GM18909 (cell line): Measurements from ENCODE around the gene YIPF4.
A peak's percentile ranks its signal among the peaks of the same experiment; 100 is the strongest.
"Not testable (repeated sequence)": the region's sequence is repeated elsewhere in the genome, so short reads cannot be mapped to it uniquely, and the experiment has no call there.

Experiments used
- ATAC-seq: cut with Tn5 transposase; IDR thresholded peaks from one replicate; pipeline ENCODE4 v1.9.1; 2021; ENCODE audit warnings: mild to moderate bottlenecking; ENCODE audit not compliant: unreplicated experiment, poor library complexity

Gene YIPF4

DNA sequence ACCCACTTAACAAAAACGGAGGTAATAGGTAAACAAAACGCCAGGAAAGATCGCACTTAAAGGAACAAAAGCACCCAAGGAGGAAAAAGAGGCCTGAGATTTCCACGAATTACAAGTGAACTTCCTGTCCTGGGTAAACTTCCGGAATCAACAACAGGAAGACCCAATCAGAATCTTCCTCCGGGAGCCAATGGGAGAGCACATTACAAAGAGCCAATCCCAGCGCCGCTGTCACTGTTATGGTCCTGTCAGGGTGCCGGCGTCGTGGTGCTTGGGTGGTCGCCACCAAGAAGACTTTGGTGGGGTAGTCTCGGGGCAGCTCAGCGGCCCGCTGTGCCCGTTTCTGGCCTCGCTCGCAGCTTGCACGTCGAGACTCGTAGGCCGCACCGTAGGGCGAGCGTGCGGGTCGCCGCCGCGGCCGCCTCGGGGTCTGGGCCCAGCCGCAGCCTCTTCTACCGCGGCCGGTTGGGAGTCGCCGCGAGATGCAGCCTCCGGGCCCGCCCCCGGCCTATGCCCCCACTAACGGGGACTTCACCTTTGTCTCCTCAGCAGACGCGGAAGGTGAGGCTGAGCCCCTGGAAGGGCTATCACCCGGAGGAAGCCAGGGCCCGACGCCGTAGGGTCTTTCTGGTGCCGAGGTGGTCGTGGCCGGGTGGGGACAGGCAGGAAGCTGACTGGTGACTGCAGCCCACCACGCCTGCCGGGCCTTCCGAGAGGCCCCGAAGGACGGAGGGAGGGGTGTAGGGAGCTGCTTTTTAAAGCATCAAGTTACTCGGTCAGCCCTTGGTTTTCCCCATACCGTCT lies at the start of gene YIPF4:
YIPF4 (plus strand) TSS at position 231 of the 804 bp plus-strand sequence; CDS start at position 483, 252 bp downstream.
- peak; percentile 99 for ATAC-seq

DNA sequence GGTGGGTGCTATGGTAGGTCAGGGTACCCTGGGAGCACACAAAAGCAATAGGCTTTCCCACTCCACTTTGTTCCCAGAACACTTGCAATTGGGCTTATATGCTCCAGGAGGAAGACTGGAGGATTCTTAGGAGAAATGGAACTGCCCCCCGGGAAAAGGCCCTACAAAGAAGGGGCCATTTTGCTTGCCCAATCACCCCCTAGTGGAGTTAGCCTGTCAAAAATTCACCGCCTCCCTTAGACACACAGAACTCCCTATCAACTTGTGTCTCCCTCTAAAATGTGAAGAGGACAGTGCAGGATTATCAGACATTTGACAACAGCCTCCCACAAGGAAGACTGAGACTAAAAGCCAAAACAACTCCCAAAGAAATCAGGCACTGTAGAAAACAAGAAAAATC lies 49.5 kb upstream of the YIPF4 start:
- no peak for ATAC-seq

DNA sequence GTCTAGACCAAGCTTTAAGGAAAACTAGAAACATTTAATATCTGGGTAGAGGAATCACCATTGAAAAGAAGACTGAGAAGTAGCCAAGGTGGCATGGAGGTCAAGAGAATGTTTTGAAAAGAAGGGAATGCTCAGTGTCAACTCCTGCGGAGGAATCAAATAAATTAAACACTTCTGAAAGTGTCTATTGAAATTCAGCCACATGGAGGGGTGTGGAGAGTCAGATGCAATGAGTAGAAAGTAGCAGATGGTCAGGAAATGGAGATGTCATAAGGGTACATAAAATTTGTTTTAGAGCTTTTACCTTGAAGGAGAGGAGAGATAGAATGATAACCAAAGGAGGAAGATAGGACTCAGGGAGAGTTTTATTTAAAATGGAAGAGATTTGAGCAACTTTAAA lies 48.1 kb upstream of the YIPF4 start:
- no peak for ATAC-seq

DNA sequence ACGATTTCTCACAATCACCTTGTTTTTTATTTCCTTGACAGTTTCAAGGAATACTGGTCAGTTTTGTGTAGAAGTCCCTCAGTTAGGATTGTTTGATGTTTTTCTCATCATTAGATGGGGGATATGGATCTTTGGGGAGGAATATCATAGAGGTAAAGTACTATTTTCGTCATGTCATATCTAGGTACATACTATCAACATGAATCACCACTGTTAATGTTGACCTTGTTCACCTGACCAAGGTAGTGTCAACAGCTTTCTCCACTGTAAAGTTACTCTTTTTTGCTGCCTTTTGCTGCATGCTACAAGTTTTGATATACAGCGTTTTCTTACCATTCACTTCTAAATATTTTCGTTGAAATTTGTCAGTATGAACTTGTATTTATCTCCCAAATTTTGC lies 45.7 kb upstream of the YIPF4 start:
- no peak for ATAC-seq

DNA sequence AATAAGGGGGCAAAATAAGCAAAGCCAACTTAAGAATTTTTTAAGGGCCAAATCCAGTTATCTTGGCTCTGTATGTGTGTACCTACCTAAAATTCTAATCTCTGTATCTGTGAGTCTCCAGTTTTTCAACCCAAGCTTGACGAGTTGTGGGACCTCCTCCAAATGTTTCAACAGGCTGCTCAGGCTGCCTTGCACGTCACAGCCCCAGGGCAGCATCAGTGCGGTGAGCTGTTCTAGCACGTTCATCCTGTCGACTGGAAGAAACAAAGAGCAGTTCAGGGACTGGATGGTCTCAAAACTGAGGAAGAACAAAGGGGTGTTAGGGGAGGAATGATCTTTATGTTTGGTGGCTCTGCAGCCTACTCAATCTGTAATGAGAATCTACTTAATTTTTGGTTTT lies 42.4 kb upstream of the YIPF4 start:
- ATAC-seq: no peak

DNA sequence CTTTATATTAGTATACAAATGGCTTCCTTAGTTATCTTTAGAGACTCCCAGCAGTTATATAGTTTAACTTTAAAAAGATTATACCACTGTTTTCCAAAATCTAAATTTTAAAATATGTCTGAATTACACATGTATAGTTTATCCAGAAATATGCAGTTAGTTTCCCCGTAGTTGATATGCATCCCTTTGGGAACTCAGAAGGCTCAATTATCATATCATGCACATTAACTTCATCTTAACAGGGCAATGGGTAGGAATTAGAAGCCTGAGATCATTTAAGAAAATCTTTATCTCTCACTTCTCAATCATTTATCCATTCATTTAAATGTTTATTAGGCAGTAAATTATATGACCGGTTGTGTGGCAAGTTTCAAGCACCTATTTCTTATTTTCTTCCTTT lies 40.2 kb upstream of the YIPF4 start:
- ATAC-seq: no peak

DNA sequence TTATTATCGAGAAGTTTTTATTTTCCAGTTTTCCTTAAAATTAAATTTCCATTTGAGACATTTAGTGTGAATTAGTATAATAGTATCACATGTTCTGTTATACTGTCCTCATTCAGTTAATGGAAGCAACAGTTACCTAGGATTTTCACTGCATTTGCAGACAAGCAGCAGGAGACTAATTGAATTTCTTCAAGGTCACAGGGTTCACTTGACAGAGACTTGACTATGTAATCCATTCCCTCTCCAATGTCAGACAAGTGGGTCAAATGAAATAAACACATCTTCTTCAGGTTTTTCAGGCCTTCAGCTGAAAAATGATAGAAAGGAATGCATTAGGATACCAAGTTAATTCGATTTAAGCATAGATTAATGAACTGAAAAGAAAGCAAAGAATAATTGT lies 39.7 kb upstream of the YIPF4 start:
- ATAC-seq: no peak

DNA sequence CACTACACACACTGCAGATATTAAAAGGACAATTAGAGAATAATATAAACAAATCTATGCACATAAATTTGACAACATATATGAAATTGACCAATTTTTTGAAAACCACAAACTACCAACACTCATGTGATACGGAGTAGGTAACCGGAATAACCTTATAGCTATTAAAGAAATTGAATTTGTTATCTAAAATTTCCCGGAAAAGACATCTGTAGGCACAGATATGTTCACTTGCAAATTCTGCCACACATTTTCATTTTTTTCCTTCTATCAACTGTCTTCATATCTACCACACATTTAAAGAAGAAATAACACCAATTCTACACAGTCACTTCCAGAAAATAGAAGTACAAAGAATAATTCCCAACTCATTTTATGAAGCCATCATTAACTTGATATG lies 35.4 kb upstream of the YIPF4 start:
- ATAC-seq: no peak

DNA sequence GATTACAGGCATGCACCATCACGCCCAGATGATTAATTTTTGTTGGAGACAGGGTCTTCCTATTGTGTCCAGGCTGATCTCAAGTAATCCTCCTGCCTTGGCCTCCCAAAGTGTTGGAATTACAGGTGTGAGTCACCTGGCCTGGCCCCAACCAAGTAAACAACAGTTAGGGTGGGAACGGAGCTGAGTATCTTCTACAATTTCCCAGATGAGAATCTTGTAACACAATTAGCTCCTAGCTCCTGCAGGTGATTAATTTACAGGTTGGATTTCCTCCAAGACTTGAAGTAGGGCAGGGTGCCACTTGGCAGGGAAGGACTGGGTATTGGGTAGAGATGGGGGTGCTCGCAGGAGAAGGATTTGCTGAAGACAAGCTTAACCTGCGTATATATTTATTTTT lies 30.8 kb upstream of the YIPF4 start:
- ATAC-seq: no peak

DNA sequence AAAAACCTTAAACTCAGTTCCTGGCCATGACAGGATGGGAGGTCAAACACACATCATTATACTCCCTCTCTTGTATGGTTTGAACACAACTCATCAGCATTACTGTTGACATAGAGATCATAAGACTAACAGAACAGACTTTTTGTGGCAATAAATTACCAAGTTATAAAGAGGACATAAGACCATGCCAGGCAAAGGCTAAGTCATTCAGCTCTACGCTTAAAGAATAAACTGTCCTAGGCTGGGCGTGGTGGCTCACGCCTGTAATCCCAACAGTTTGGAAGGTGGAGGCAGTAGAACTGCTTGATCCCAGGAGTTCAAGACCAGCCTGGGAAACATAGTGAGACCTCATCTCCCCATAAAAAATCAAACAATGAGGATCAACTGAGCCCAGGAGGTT lies 29.4 kb upstream of the YIPF4 start:
- ATAC-seq: no peak

DNA sequence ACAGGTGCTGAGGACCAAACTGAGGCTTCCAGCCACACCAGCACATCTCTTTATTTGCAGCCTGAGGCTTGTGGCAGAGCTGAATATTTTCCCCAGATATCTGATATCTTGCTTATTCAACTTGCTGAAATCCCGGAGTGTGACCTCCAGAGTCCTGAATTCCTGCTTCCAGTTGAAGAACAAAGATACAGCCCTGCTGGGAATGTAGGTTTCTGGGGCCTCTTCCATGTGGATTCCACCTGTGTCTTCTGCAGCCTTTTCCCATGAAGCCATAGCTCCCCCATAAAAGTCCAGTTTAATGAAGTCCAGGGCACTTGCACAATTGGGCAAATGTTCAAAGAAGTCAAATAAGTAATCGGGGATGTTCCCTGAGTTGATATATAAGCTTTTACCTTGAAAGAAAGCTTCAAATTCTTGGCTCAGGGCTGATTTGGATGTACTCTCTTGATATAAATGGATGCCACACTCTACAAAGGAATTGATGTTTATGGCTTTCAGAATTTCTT lies 27.9 kb upstream of the YIPF4 start:
- no peak for ATAC-seq

DNA sequence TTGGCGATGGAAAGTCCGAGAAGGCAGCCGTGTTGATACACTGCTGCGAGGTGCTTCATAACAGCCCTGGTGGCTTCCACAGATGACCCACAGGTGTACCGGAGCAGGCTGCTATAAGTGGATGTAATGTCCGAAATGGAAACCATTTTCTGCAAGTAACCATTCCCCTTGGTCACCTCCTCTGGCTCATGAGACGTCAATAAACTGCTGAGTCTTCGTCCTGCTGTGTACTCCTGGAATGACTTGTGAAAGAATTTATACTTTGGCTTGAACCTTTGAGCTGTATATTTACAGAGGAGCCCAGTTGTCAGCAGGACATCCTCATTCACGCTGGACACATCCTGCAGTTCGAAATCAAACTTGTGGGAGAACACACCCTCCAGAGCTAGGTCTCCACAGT lies 27.4 kb upstream of the YIPF4 start:
- ATAC-seq: no peak

DNA sequence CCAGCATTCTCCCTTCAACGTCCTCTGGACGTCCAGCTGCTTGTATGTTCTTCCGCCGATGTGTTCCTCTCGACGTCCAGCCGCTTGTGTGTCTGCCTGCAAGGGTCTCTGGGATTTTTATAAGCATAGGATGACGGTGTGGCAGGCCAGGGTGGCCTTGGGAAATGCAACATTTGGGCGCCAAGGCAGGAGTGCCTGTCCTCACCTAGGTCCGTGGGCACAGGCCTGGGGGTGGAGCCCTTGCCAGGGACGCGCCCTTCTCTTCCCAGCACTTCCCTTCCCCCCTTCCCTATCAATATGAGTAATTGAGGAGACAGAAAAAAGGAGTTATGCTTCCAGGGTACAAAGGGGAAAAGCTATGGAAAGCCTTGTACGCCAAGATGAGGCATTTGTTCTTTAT lies 19.5 kb upstream of the YIPF4 start:
- ATAC-seq: no peak

DNA sequence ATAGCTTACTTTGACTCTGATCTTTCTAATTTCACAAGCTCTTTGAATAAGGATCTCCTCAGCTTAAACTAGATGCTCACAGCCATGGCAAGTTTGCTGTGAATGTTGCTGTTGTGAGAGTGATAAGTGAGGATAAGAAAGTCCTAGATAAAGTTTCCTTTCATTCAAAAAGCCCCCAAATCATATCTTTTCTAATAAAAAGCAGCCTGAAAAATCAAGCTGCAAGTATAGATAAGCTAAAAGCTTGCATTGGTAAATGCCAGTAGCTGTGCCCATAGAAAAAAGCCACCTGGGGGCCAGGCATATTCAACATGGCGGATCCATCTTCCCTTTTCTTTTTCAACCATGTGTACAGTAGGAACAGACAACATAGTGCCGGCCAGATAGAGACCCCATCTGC lies 17.3 kb upstream of the YIPF4 start:
- ATAC-seq: no peak

DNA sequence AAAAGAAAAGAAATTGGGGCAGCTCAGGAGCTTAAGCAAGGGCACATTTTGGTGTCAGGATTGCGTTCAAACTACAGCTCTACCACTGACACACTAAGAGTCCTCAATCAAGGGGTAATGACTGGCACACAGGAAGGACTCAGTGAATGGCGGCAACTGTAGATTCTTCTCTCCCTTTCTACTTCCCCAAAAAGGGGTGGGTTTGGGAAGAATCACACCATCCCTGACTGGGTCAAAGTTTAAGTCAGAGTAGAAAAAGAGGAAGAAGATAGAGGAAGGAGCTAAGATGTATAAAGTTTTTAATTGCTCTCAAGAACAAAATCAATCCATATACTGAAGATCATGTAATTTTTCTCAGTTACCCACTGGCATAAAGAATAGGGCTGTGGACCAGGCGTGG lies 15.6 kb upstream of the YIPF4 start:
- no peak for ATAC-seq

DNA sequence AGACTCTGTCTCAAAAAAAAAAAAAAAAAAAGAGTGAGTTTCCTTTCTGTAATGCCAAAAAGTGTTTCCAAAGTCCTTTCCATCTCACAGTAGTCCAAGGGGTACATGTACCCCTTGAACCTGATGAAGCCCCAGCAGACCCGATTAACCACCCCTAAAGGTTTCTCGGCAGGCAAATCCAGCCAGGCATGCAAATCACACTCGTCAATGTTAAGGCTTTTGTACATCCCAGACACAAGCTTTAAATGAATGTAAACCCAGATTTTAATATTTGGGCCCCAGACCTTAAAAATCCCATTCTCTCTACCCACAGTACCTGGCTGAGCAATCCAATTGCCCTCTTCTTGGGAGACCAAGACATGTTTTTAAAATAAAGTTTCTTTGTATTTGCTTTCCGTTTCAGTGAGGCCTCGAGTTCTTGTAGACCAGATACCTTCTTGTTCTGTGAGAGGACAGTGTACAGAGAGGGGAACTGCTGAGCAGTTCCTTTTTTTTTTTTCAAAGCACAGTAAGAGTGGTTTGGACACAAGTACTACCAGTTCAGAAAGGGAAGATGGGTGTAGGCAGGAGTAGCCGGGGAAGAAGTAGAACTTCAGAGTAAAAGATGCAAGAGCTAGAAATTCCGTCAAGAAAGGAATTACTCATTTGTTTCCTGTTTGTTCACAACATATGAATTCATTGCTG lies 13.1 kb upstream of the YIPF4 start, which contains the start of gene NLRC4:
NLRC4 (minus strand) TSS at position 465 of the 684 bp plus-strand sequence. CDS start 8,111 bp downstream, outside the sequence.
- ATAC-seq: peak; percentile 94

DNA sequence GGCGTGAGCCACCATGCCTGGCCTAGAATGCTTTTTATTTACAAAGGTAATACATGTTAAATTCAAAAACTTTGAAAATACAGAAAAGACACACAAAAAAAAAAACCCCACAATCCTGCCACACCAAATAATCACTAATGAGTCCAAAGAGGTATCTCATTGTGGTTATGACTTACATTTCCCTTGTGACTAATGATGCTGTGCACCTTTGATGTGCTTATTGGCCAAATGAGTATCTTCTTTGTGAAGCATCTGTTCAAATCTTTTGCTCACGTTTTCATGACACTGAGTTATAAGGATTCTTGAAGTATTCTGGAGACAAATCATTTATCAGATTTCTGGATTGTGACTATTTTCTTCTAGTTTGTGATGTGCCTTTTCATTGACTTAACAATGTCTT lies 6.6 kb upstream of the YIPF4 start:
- ATAC-seq: no peak

DNA sequence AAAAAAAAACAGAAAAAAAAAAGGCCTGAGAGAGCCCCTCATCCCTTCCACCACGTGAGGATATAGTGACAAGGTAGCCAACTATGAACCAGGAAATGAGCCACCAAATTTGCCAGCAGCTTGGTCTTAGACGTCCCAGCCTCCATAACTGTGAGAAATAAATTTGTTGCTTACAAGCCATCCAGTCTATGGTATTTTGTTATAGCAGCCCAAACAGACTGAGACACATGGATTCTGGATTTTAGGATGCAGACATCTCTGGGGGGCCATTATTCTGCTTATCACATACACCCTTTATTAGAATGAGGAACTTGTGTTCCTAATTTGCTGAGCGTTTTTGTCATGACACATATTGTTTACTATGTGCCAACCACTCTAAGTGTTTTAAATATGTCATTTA lies 5.4 kb upstream of the YIPF4 start:
- no peak for ATAC-seq

DNA sequence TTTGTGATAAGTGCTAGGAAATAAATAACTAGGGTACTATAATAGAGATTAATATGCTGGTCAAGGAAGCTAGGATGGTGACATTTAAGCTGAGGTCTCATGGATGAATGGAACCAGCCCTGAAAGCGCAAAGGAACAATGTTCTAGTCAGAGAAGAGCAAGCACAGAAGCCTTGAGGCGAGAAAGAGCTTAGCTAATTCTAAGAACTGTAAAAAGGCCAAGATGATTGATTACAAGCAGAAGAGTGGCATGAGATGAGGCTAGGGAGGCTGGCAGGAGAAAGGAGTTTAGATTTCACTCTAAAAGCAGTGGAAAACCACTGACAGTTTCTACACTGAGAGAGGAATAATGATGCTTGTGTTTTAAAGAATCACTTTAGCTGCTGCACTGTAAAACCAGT lies 3.4 kb upstream of the YIPF4 start:
- ATAC-seq: no peak

DNA sequence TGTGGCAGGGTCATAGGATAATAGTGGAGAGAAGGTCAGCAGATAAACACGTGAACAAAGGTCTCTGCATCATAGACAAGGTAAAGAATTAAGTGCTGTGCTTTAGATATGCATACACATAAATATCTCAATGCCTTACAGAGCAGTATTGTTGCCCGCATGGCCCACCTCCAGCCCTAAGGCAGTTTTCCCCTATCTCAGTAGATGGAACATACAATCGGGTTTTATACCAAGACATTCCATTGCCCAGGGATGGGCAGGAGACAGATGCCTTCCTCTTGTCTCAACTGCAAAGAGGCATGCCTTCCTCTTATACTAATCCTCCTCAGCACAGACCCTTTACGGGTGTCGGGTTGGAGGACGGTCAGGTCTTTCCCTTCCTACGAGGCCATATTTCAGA lies 1.9 kb upstream of the YIPF4 start:
- ATAC-seq: not testable (repeated sequence)

DNA sequence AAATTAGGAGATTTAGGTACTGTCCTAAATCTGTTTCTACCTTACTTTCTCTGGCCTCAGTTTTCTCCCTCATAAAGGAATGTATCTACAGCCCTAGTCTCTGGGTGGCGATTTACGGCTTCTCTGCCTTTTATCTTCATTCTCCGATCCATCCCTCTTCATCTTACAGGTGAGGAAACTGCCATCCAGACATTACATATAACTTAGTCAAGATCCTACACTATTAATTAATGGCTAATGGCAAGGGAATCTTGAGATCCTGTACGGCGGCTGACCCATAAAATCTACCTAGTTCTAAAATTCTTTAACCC lies 386 bp upstream of the YIPF4 start:
- ATAC-seq: peak; percentile 2

DNA sequence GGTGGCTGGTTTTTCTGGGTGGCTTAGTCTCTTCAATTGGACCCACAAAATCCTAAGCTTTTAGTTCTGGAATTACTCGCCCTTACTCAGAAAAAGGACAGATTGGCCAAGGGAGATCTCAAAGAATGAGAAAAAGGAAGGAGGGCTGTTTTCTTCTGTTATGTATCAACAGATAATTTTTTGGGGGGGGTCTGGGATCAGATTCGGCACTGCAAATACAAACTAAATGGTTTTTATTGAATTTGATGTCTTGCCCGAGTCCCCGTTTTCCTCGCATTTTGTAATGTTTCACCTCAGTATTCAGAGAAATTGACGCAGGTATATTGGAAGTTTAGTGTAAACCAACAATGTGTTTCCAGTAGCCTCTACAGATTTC lies 762 bp downstream of the YIPF4 start:
- ATAC-seq: no peak
